ENCODE data around the gene TMEM128. TPM values are rescaled to one million over a fixed set of nuclear protein-coding genes. Genes with fewer than 3 reads are reported as not detected.
"Not testable (repeated sequence)": the region's sequence is repeated elsewhere in the genome, so short reads cannot be mapped to it uniquely, and the experiment has no call there.

Gene TMEM128
- total RNA-seq, 2 donors from 2014 or later, result 26.0 to 31.3 TPM

- Mint-ChIP-seq H3K4me1 (no peaks in the 10 kb centered on the region), H3K4me3 (no peak overlapping the region), H3K27me3 (ENCODE audit: insufficient read depth) (peaks cover 9% of the 10 kb centered on the region), H3K9me3 (no peaks in the 10 kb centered on the region), H3K27ac (no peak overlapping the region), H3K36me3 (ENCODE audit: low read depth) (no peaks in the 10 kb centered on the region)
- no peak overlapping the region for H3K4me3 ChIP-seq (ENCODE audit: low read length)
- no peaks in the 10 kb centered on the region for H3K36me3 ChIP-seq (ENCODE audit: control insufficient read depth, insufficient read depth, low read length)
- no peak overlapping the region for H3K9ac ChIP-seq (ENCODE audit: extremely low read depth, low read length, poor library complexity, severe bottlenecking)
- no peaks in the 10 kb centered on the region for H3K9me3 ChIP-seq (ENCODE audit: control insufficient read depth, low read length)
- no peak overlapping the region for H3K27ac ChIP-seq (ENCODE audit: low read depth, low read length)
- no peak for TF ChIP-seq CTCF (conservative IDR thresholded peaks at IDR 0.05)
- WGBS, 2 experiments (ENCODE audit: insufficient coverage in 1 of 2, insufficient read length in 1 of 2), result 76 to 80% methylated on average over 7 of the region's 7 CpGs
- no peaks in the 10 kb centered on the region for H3K4me1 ChIP-seq (ENCODE audit: control insufficient read depth, insufficient read depth, low read length)
- DNase-seq, result peak; percentile 52
- peaks cover 29% of the 10 kb centered on the region for H3K27me3 ChIP-seq (ENCODE audit: control insufficient read depth, insufficient read depth, low read length, poor library complexity, severe bottlenecking)
These were observed 31.4 kb downstream of the TMEM128 start for GRCh38 chr4:4216648-4217047.

- H3K36me3 Mint-ChIP-seq (ENCODE audit: low read depth); H3K36me3 ChIP-seq (ENCODE audit: control insufficient read depth, insufficient read depth, low read length); H3K4me3 Mint-ChIP-seq; H3K27ac ChIP-seq (ENCODE audit: low read depth, low read length); H3K4me1 Mint-ChIP-seq; H3K4me1 ChIP-seq (ENCODE audit: control insufficient read depth, insufficient read depth, low read length); H3K4me3 ChIP-seq (ENCODE audit: low read length); H3K27me3 Mint-ChIP-seq (ENCODE audit: insufficient read depth); H3K9me3 ChIP-seq (ENCODE audit: control insufficient read depth, low read length); H3K9ac ChIP-seq (ENCODE audit: extremely low read depth, low read length, poor library complexity, severe bottlenecking); H3K9me3 Mint-ChIP-seq; H3K27ac Mint-ChIP-seq; DNase-seq: not testable (repeated sequence)
- 79 to 100% methylated on average over 2 to 3 of the region's 4 CpGs for WGBS, 2 experiments (ENCODE audit: insufficient coverage in 1 of 2, insufficient read length in 1 of 2)
- H3K27me3 ChIP-seq (ENCODE audit: control insufficient read depth, insufficient read depth, low read length, poor library complexity, severe bottlenecking), result peaks cover 14% of the 10 kb centered on the region
These were observed 34.3 kb downstream of the TMEM128 start for GRCh38 chr4:4213674-4214073.

- H3K36me3 Mint-ChIP-seq (ENCODE audit: low read depth), result no peaks in the 10 kb centered on the region
- Histone ChIP-seq H3K9me3 (ENCODE audit: control insufficient read depth, low read length) (no peaks in the 10 kb centered on the region), H3K27me3 (ENCODE audit: control insufficient read depth, insufficient read depth, low read length, poor library complexity, severe bottlenecking) (peaks cover 7% of the 10 kb centered on the region), H3K36me3 (ENCODE audit: control insufficient read depth, insufficient read depth, low read length) (no peaks in the 10 kb centered on the region), H3K9ac (ENCODE audit: extremely low read depth, low read length, poor library complexity, severe bottlenecking) (no peak overlapping the region), H3K4me3 (ENCODE audit: low read length) (no peak overlapping the region), H3K27ac (ENCODE audit: low read depth, low read length) (no peak overlapping the region), H3K4me1 (ENCODE audit: control insufficient read depth, insufficient read depth, low read length) (no peaks in the 10 kb centered on the region)
- H3K9me3 Mint-ChIP-seq, result no peaks in the 10 kb centered on the region
- peaks cover 13% of the 10 kb centered on the region for H3K27me3 Mint-ChIP-seq (ENCODE audit: insufficient read depth)
- no peak for DNase-seq
- H3K27ac Mint-ChIP-seq, result no peak overlapping the region
- H3K4me3 Mint-ChIP-seq, result no peak overlapping the region
- peaks cover 7% of the 10 kb centered on the region for H3K4me1 Mint-ChIP-seq
- no peak for TF ChIP-seq CTCF (conservative IDR thresholded peaks at IDR 0.05)
These were observed 41.8 kb downstream of the TMEM128 start for GRCh38 chr4:4206204-4206603.

- Histone ChIP-seq H3K27ac (ENCODE audit: low read depth, low read length) (no peak overlapping the region), H3K27me3 (ENCODE audit: control insufficient read depth, insufficient read depth, low read length, poor library complexity, severe bottlenecking) (peaks cover 7% of the 10 kb centered on the region), H3K4me3 (ENCODE audit: low read length) (no peak overlapping the region), H3K4me1 (ENCODE audit: control insufficient read depth, insufficient read depth, low read length) (no peaks in the 10 kb centered on the region), H3K9ac (ENCODE audit: extremely low read depth, low read length, poor library complexity, severe bottlenecking) (no peak overlapping the region), H3K9me3 (ENCODE audit: control insufficient read depth, low read length) (no peaks in the 10 kb centered on the region), H3K36me3 (ENCODE audit: control insufficient read depth, insufficient read depth, low read length) (no peaks in the 10 kb centered on the region)
- Mint-ChIP-seq H3K4me3 (no peak overlapping the region), H3K4me1 (peaks cover 7% of the 10 kb centered on the region), H3K9me3 (no peaks in the 10 kb centered on the region), H3K27ac (no peak overlapping the region), H3K27me3 (ENCODE audit: insufficient read depth) (peaks cover 9% of the 10 kb centered on the region), H3K36me3 (ENCODE audit: low read depth) (no peaks in the 10 kb centered on the region)
- TF ChIP-seq CTCF (conservative IDR thresholded peaks at IDR 0.05), result no peak
- 81 to 94% methylated on average over 3 of the region's 3 CpGs for WGBS, 2 experiments (ENCODE audit: insufficient coverage in 1 of 2, insufficient read length in 1 of 2)
- peak; percentile 30 for DNase-seq
These were observed 43.6 kb downstream of the TMEM128 start for GRCh38 chr4:4204401-4204745.

Data from endodermal cell (in vitro differentiated cells).